Mucosa of descending colon (tissue), 3 donors: ENCODE results near the gene KRT3. TPM values are rescaled to one million over a fixed set of nuclear protein-coding genes. Genes with fewer than 3 reads are reported as not detected.
"Not testable (repeated sequence)": the region's sequence is repeated elsewhere in the genome, so short reads cannot be mapped to it uniquely, and the experiment has no call there.

Source experiments
- ATAC-seq: fragments of 200-7000 bp; cut with Tn5 transposase; one replicate; pipeline ENCODE4 v1.9.1; 2020; ENCODE audit warnings: mild to moderate bottlenecking, moderate library complexity
- DNase-seq, 3 donors: peaks; one replicate each; pipeline ENCODE4 v3.0.0-alpha.2; 2020
- H3K36me3 ChIP-seq: fragments of 200-600 bp; one replicate; pipeline ENCODE4 v1.8.0; 2021; ENCODE audit warnings: low read depth, mild to moderate bottlenecking
- H3K4me1 ChIP-seq: fragments of 200-600 bp; one replicate; pipeline ENCODE4 v1.8.0; 2021; ENCODE audit warnings: low read depth, mild to moderate bottlenecking
- H3K4me3 ChIP-seq: fragments of 200-600 bp; one replicate; pipeline ENCODE4 v1.8.0; 2021; ENCODE audit warnings: mild to moderate bottlenecking
- H3K9me3 ChIP-seq: fragments of 200-600 bp; one replicate; pipeline ENCODE4 v1.8.0; 2021; ENCODE audit warnings: mild to moderate bottlenecking
- intact Hi-C, 2 donors: fragments of 100-400 bp; cut with DNase I in 1 of 2; cut with micrococcal nuclease in 1 of 2; formaldehyde crosslinking; loops; one replicate each; pipeline versions ENCODE4 v1.11.0 to v1.11.1; 2022; cut with DNase I, micrococcal nuclease
- total RNA-seq, 3 donors: library from RNA; stranded (reverse); fragmentation: NEBNext Ultra II Directional in 2 of 3; extraction: Animal tissue kit (Norgen Biotek cat#: 25700) in 2 of 3; gene quantifications; one replicate each; pipeline versions ENCODE4 v1.2.1 to v1.2.4, GENCODE V29; 2021 to 2023
- TF ChIP-seq, protein P1 (sequence below): fragments of 200-600 bp; IDR thresholded peaks from one replicate; pipeline ENCODE4 v1.8.0; 2022; ENCODE audit warnings: antibody characterized with exemption, mild to moderate bottlenecking
- donor health status: DM: no; HTN: no; CAD: no; lungs with moderate emphysema.
- donor health status: DM: no; HTN: no; CAD: no.
- donor health status: DM: no; HTN: yes; CAD: no.

KRT3 gene
- total RNA-seq, 3 donors from 2014 or later, result not detected

GRCh38 chr12:52753283-52753682 is 42.6 kb downstream of the KRT3 start:
- H3K9me3 ChIP-seq, result no peaks in the 10 kb centered on the region
- DNase-seq (no peak), ATAC-seq (no peak)
- H3K36me3 ChIP-seq, result no peaks in the 10 kb centered on the region
- no peak overlapping the region for H3K4me3 ChIP-seq
- intact Hi-C loops, result no loop called here
- H3K4me1 ChIP-seq, result no peaks in the 10 kb centered on the region
- TF ChIP-seq, protein P1, sequence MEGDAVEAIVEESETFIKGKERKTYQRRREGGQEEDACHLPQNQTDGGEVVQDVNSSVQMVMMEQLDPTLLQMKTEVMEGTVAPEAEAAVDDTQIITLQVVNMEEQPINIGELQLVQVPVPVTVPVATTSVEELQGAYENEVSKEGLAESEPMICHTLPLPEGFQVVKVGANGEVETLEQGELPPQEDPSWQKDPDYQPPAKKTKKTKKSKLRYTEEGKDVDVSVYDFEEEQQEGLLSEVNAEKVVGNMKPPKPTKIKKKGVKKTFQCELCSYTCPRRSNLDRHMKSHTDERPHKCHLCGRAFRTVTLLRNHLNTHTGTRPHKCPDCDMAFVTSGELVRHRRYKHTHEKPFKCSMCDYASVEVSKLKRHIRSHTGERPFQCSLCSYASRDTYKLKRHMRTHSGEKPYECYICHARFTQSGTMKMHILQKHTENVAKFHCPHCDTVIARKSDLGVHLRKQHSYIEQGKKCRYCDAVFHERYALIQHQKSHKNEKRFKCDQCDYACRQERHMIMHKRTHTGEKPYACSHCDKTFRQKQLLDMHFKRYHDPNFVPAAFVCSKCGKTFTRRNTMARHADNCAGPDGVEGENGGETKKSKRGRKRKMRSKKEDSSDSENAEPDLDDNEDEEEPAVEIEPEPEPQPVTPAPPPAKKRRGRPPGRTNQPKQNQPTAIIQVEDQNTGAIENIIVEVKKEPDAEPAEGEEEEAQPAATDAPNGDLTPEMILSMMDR, result no peak

GRCh38 chr12:52752516-52752915 is 43.4 kb downstream of the KRT3 start:
- Histone ChIP-seq H3K9me3 (no peaks in the 10 kb centered on the region), H3K4me1 (no peaks in the 10 kb centered on the region), H3K36me3 (no peaks in the 10 kb centered on the region), H3K4me3 (no peak overlapping the region)
- DNase-seq (no peak), ATAC-seq (no peak)
- intact Hi-C loops, result no loop called here
- TF ChIP-seq, protein P1, result no peak

DNA sequence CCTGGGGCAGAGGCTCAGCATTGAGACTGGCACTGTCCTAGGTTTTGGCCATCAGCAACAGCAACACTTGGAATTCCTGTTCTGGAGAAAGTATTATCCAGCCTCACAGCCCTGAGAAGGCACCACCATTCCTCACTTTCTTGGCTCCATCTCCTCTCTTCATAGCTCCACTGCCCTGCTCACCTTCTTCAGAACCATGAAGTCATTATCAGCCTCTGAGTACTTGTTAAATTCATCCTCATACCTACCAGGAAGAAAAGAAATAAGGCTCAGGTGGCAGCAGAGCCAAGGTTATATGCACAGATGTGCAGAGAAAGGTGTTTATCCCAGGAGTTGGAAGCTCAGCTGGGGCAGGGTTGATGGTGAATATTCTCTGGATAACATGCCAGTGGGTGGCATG is 44.1 kb downstream of the KRT3 start:
- Histone ChIP-seq H3K4me3 (no peak overlapping the region), H3K9me3 (no peaks in the 10 kb centered on the region), H3K4me1 (no peaks in the 10 kb centered on the region), H3K36me3 (no peaks in the 10 kb centered on the region)
- intact Hi-C loops, result no loop called here
- TF ChIP-seq, protein P1, result no peak
- no peak for DNase-seq
- ATAC-seq, result no peak

GRCh38 chr12:52750532-52750931 is 45.4 kb downstream of the KRT3 start:
- ATAC-seq, H3K36me3 ChIP-seq, H3K4me1 ChIP-seq, DNase-seq, H3K4me3 ChIP-seq, H3K9me3 ChIP-seq, intact Hi-C loops: not testable (repeated sequence)

- TF ChIP-seq, protein P1, result no peak
- ATAC-seq, result no peak
- DNase-seq, result no peak
- Histone ChIP-seq H3K9me3 (no peaks in the 10 kb centered on the region), H3K4me3 (no peak overlapping the region), H3K4me1 (no peaks in the 10 kb centered on the region), H3K36me3 (no peaks in the 10 kb centered on the region)
- intact Hi-C loops, result no loop called here
Measured at GRCh38 chr12:52749827-52750226, 46.1 kb downstream of the KRT3 start.

GRCh38 chr12:52748578-52748977 is 47.3 kb downstream of the KRT3 start:
- no peaks in the 10 kb centered on the region for H3K9me3 ChIP-seq
- DNase-seq, result no peak
- ATAC-seq, result no peak
- H3K4me1 ChIP-seq, result no peaks in the 10 kb centered on the region
- TF ChIP-seq, protein P1, result no peak
- no peaks in the 10 kb centered on the region for H3K36me3 ChIP-seq
- no peak overlapping the region for H3K4me3 ChIP-seq
- intact Hi-C loops, result no loop called here
